GM19025 (cell line): ENCODE data around the gene KCNMA1.
"Not testable (repeated sequence)": the region's sequence is repeated elsewhere in the genome, so short reads cannot be mapped to it uniquely, and the experiment has no call there.

Experiments
- ATAC-seq: cut with Tn5 transposase; IDR thresholded peaks from one replicate; pipeline ENCODE4 v1.9.1; 2021; ENCODE audit warnings: mild to moderate bottlenecking, low read depth, moderate library complexity; ENCODE audit not compliant: unreplicated experiment

Gene KCNMA1

GRCh38 chr10:77664696-77665095, 27.1 kb upstream of the KCNMA1 start:
- no peak for ATAC-seq

GRCh38 chr10:77664008-77664407, 26.4 kb upstream of the KCNMA1 start:
- no peak for ATAC-seq

GRCh38 chr10:77661674-77662073, 24.1 kb upstream of the KCNMA1 start:
- no peak for ATAC-seq

- no peak for ATAC-seq
Observed at GRCh38 chr10:77661100-77661499, 23.5 kb upstream of the KCNMA1 start.

GRCh38 chr10:77659046-77659670, 21.6 kb upstream of the KCNMA1 start:
- not testable (repeated sequence) for ATAC-seq

GRCh38 chr10:77653210-77653609, 15.6 kb upstream of the KCNMA1 start:
- no peak for ATAC-seq

GRCh38 chr10:77649333-77650331, 12.0 kb upstream of the KCNMA1 start:
- ATAC-seq: no peak

GRCh38 chr10:77648472-77648871, 10.9 kb upstream of the KCNMA1 start:
- ATAC-seq: no peak

- no peak for ATAC-seq
Observed at GRCh38 chr10:77647543-77648293, 10.1 kb upstream of the KCNMA1 start.

- ATAC-seq: no peak
Observed at GRCh38 chr10:77644557-77645243, 7.1 kb upstream of the KCNMA1 start.

GRCh38 chr10:77643795-77644468, 6.3 kb upstream of the KCNMA1 start:
- no peak for ATAC-seq

GRCh38 chr10:77641788-77642397, 4.3 kb upstream of the KCNMA1 start:
- ATAC-seq: no peak

- no peak for ATAC-seq
Observed at GRCh38 chr10:77641344-77641743, 3.7 kb upstream of the KCNMA1 start.

GRCh38 chr10:77640167-77640566, 2.6 kb upstream of the KCNMA1 start:
- ATAC-seq: no peak

- ATAC-seq: no peak
Observed at GRCh38 chr10:77639756-77640155, 2.1 kb upstream of the KCNMA1 start.

- ATAC-seq: no peak
Observed at GRCh38 chr10:77638321-77639101, 903 bp upstream of the KCNMA1 start.

GRCh38 chr10:77636967-77637531, 559 bp downstream of the KCNMA1 start:
- ATAC-seq: no peak

- ATAC-seq: no peak
Observed at GRCh38 chr10:77636282-77636966, 1.2 kb downstream of the KCNMA1 start.
